KOPT-K1 (cell line): ENCODE data around the gene MXI1.

Experiments used
- H3K27ac ChIP-seq: fragments of 200-600 bp; sonication (generic); 2 replicates; pipeline ENCODE4 v1.5.1; 2016; ENCODE audit warnings: antibody characterized with exemption, mild to moderate bottlenecking, low read depth, low read length; ENCODE audit not compliant: poor library complexity, severe bottlenecking
- H3K36me3 ChIP-seq: fragments of 200-600 bp; sonication (generic); 2 replicates; pipeline ENCODE4 v1.5.1; 2017; ENCODE audit warnings: antibody characterized with exemption, mild to moderate bottlenecking, low read length, moderate library complexity; ENCODE audit not compliant: insufficient read depth
- H3K9me3 ChIP-seq: fragments of 200-600 bp; sonication (generic); 2 replicates; pipeline ENCODE4 v1.5.1; 2017; ENCODE audit warnings: antibody characterized with exemption, low read length, mild to moderate bottlenecking; ENCODE audit not compliant: insufficient read depth, poor library complexity, severe bottlenecking

The MXI1 gene

DNA sequence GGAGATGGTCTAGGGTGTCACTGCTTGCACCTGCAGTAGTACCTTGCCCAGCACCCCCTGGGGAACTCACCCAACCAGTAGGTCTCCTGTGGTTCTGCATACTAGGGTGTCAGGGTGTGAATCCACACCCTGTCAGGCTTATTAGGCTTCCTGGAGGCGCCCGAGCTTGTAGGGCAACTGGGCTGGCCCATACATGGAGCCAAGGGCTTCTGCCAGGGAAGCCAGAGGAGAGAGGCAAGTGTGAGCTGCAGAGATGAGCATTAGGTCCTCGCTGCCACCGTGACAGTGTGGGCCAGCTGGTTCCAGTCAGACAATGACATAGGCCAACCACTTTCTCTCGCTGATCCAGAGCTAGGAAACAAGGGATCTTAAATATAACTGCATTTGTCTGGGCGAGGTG is 11.2 kb downstream of the MXI1 start:
- Histone ChIP-seq H3K36me3 (no peaks in the 10 kb centered on the region), H3K27ac (no peak overlapping the region), H3K9me3 (no peaks in the 10 kb centered on the region)

DNA sequence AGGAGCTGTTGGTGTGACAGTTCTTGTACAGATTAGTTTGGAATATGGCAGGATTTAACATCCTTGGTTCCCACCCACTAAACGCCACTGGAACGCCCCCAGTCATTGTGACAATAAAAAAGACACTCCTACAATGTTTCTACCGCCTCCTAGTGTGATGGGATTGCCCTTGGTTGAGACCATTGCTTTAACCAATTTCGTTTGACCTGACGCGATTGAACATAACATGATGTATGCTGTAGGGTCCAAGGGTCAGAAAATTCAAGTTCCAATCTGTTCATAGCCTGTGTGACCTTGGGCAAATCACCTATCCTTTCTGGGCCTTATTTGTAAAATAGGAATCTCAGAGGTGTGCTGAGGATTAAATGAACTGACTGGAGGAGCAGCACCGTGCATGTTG is 12.5 kb downstream of the MXI1 start:
- Histone ChIP-seq H3K27ac (no peak overlapping the region), H3K9me3 (no peaks in the 10 kb centered on the region), H3K36me3 (no peaks in the 10 kb centered on the region)

DNA sequence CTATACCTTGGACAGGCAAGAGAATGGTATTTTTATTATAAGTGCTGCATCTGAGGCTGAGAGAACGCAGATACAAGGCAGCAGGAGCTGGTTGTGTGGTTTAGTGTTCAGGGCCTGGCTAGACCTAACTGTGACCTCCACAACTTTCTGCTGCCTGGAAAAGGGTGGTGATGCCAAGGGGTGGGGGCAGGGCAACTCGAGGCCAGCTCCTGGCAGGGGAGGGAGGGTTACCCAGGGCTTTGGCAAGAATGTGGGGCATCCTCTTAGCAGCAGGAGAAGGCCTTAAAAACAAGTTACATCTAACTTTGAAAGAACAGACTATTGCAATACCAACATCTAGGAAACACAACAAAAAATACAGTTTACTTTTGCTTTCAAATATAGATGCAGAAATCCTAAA is 13.0 kb downstream of the MXI1 start:
- Histone ChIP-seq H3K9me3 (no peaks in the 10 kb centered on the region), H3K36me3 (no peaks in the 10 kb centered on the region), H3K27ac (no peak overlapping the region)

DNA sequence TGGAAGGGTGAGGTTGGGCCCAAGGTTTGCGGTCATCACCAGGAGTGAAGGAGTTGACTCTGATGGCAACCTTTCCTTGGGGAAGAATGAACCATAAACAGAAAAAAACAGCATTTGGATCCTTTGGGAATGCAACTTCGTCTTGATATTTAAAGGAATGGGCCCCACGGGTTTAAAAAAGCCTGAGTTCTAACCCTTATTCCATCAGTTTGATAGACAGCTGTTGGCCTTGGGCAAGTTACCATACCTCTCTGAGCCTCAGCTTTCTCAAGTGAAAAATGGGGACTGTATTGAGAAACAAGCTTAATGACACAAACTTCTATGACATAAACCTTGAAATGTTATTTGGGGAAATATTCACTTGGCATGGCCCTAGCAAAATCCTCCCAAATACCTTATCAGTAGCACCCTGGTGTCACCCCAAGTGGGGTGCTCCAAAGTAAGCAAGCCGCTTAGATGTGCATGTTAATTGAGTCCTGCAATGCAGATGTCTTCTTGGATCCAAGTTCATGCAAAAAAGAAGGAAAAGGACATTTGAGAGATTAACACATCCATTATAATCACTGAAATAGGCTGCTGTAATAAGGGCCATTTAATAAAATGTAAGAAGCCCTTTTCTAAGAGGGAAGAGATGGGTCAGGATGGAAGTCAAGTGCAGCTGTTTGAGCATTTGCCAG is 13.8 kb downstream of the MXI1 start:
- Histone ChIP-seq H3K27ac (no peak overlapping the region), H3K9me3 (no peaks in the 10 kb centered on the region)

DNA sequence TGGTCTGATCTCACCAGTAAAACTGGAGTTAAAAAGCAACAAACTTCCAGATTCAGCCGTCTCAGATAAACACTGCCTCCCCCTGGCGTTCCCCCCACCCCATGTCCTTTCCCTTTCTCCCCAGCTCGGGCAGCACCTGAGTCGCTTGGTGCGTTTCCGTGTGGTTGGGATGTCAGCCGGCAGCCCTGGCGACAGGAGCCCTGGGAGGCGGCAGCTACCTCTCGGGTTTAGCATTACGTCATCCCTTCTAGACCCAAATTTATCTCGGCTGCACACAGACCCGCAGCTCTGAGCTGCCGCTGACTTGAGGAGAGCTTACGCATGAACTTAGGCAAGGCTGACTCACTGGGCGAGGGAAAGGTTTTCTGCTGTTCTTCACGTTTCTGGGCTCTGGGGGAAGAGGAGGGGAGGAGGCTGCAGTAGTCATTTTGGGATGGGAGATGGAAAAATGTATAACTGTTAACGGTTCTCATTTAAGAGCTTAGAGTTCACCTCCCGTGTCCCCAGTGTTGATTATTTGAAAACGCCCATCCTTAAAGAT is 14.4 kb downstream of the MXI1 start:
- H3K36me3 ChIP-seq = no peaks in the 10 kb centered on the region
- no peak overlapping the region for H3K27ac ChIP-seq
- no peaks in the 10 kb centered on the region for H3K9me3 ChIP-seq

More for the DNA sequence above, 13.8 kb downstream of the MXI1 start:
- no peaks in the 10 kb centered on the region for H3K36me3 ChIP-seq

DNA sequence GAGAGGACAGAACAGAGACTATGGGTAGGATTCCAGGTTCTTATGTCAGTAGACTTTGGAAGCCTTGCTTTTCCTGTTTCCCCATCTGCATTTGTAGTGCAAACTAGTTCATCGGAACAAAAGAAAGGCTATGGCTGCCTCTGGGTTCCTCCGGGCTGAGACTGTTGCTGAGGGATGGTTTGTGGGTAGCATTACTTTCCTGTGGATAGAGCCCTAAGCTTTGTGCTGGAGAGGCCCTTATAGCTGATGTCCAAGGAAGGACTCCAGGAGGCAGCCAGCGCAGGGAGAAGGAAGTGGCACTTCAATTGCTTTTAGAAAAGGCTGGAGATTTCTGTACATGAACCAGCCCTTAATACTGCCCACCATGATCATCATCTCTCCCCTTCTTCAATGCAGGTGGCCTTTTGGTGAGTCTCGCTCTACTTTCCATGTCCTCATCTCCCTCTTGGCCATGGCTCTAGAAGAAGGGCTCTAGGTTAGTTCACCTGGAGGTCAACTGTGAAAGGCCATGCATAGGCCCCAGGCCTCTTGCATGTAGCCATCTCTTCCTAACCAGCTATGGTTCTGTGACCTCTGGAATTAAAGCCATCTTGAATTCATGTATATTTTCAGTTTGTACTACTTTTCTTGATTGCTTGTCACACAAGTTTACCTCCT is 15.4 kb downstream of the MXI1 start:
- Histone ChIP-seq H3K9me3 (no peaks in the 10 kb centered on the region), H3K27ac (no peak overlapping the region), H3K36me3 (no peaks in the 10 kb centered on the region)

- no peaks in the 10 kb centered on the region for H3K9me3 ChIP-seq
- H3K36me3 ChIP-seq = no peaks in the 10 kb centered on the region
- no peak overlapping the region for H3K27ac ChIP-seq
Observed at GRCh38 chr10:110223298-110223925, 16.0 kb downstream of the MXI1 start.

DNA sequence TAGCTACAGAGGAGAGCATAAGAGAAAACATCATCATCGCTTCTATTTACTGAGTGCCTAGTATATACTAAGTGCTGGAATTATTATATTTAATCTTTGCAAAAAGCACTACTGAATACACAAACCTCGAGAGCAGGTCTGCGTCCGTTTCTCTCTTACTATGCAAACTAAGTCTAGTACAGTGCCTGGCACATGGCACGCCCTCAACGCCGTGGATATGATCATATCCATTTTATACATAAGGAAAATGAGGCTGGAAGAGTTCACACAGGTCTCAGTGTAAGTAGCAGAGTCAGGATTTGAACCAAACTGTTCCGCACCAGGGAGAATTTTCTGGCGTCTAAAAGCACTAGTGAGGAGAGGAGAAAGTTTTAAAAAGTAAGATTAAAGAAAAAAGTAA is 17.6 kb downstream of the MXI1 start:
- no peak overlapping the region for H3K27ac ChIP-seq
- no peaks in the 10 kb centered on the region for H3K9me3 ChIP-seq

GRCh38 chr10:110225441-110225755 is 18.0 kb downstream of the MXI1 start:
- H3K9me3 ChIP-seq = no peaks in the 10 kb centered on the region
- H3K36me3 ChIP-seq = no peaks in the 10 kb centered on the region
- H3K27ac ChIP-seq = no peak overlapping the region

More for the DNA sequence above, 17.6 kb downstream of the MXI1 start:
- H3K36me3 ChIP-seq = no peaks in the 10 kb centered on the region

DNA sequence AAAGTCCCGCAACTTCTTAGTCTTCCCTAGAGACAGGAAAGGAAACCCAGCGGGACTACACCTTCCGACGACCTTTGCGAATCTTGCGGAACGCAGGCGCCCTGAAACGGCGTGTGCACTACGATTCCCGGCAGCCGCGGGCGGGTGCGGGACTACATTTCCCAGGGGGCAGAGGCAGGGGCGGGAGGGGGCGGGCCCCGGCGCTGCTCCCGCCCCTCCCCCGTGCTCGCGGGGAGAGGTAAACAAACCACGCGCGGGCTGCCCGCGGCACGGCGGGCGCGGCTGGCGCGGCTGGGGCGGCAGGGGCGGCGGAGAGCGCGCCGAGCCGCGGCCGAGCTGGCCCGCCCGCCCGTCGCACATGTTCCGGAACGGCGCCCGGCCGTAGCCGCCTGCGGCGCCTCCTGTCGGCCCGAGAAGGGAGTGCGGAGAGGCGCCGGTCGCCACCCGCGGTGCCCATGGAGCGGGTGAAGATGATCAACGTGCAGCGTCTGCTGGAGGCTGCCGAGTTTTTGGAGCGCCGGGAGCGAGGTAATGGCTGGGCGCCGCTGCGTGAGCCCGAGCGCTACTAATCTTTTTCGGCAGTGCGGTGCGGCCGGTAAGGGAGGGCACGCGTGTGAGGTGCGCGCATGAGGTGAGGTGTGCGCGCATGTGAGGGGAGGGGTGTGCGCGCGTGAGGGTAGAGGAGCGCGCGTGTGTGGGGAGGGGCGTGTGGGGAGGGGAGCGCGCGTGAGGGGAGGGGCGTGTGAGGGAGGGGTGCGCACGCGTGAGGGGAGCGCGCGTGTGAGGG is 18.5 kb downstream of the MXI1 start:
- Histone ChIP-seq H3K36me3 (no peaks in the 10 kb centered on the region), H3K9me3 (no peaks in the 10 kb centered on the region), H3K27ac (peak overlapping the region; percentile 47)

DNA sequence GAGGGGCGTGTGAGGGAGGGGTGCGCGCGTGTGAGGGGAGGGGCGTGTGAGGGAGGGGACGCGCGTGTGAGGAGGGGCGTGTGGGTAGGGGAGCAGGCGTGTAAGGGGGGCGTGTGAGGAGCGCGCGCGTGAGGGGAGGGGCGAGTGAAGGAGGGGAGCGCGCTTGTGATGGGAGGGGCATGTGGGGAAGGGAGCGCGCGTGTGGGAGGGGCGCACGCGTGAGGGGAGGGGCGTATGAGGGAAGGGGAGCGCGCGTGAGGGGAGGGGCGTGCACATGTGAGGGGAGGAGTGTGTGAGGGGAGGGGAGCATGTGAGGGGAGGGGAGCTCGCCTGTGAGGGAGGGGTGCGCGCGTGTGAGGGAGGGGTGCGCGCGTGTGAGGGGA is 19.1 kb downstream of the MXI1 start:
- peak overlapping the region; percentile 47 for H3K27ac ChIP-seq
- H3K9me3 ChIP-seq = no peaks in the 10 kb centered on the region
- no peaks in the 10 kb centered on the region for H3K36me3 ChIP-seq

DNA sequence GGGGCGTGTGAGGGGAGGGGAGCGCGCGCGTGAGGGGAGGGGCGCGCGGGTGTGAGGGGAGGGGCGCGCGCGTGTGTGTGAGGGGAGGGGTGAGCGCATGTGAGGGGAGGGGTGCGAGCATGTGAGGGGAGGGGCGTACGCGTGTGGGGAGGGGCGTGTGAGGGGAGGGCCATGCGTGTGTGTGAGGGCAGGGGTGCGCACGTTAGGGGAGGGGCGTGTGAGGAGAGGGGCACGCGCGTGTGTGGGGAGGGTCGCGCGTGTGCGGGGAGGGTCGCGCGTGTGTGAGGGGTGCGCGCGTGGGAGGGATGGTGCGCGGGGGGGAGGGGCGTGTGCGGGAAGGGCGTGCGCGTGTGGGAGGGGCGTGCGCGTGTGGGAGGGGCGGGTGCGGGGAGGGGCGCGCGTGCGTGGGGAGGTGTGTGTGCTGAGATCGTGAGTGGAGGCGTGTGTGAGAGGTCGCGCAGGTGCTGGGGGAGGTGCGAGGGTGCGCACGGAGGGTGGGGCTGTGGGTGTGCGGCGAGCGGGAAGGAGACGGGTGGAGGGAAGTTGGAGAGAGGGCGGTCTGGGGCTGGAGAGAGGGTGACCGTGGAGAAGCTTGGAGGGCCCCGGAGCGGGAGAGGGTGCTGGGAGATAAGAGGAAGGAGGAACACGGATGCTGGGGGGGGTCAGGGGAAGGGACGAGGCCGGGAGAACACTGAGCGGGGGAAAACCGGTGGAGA is 19.7 kb downstream of the MXI1 start:
- Histone ChIP-seq H3K36me3 (no peaks in the 10 kb centered on the region), H3K9me3 (no peaks in the 10 kb centered on the region), H3K27ac (no peak overlapping the region)

DNA sequence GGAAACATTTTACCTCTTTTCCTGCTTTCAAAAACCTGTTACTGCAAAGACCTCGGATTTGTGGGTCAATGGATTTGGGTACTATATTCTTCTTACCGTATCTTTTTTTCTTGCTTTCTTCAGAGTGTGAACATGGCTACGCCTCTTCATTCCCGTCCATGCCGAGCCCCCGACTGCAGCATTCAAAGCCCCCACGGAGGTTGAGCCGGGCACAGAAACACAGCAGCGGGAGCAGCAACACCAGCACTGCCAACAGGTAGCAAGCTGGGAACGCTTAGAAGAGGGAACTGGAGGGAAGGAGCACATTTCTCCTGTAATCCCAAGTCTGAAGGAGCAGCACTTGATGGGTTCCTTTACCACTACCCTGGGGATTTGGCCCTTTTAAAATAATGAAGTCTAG is 20.7 kb downstream of the MXI1 start:
- Histone ChIP-seq H3K36me3 (no peaks in the 10 kb centered on the region), H3K27ac (no peak overlapping the region)

DNA sequence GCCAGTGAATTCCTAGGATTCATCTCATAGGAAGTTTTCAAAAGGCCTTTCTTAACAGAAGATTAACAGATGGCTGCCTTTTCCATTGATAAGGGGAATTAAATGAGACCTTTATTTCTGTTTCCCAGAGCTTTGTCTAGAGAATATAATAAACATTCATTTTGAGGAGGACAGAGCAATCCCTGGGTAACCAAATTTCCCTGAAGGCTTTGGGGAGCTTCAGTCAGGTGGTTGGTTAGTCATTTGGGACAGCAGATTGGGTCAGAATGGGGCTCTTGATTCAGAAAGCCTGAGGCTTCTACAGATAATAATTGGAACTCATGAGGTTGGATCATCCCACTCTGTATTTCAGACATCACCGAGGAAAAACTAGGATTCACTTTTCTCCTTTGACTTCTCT is 21.8 kb downstream of the MXI1 start:
- no peaks in the 10 kb centered on the region for H3K36me3 ChIP-seq
- H3K9me3 ChIP-seq = no peaks in the 10 kb centered on the region
- no peak overlapping the region for H3K27ac ChIP-seq

More for the DNA sequence above, 20.7 kb downstream of the MXI1 start:
- H3K9me3 ChIP-seq = no peaks in the 10 kb centered on the region
